Spleen (tissue), 11 donors: ENCODE measurements around the gene RPS3. TPM values are rescaled to one million over a fixed set of nuclear protein-coding genes. Genes with fewer than 3 reads are reported as not detected.

Experiments
- DNase-seq: peaks from one replicate; pipeline ENCODE4 v3.0.0-alpha.2; 2020
- H3K27ac ChIP-seq, 8 donors: fragments of 200-600 bp; sonication (generic) in 7 of 8; 1 replicate in 4 of 8; 2 replicates in 4 of 8; pipeline versions ENCODE4 v1.5.0 to v1.8.0; 2016 to 2021; ENCODE audit warnings: inconsistent platforms in 4 of 8, mild to moderate bottlenecking in 4 of 8, moderate library complexity in 1 of 8
- H3K27me3 ChIP-seq, 7 donors: fragments of 200-600 bp; sonication (generic) in 6 of 7; replicated peaks in 1 of 7; 1 replicate in 4 of 7; 2 replicates in 3 of 7; pipeline versions ENCODE4 v1.5.0 to v1.8.0; 2016 to 2021; ENCODE audit warnings: inconsistent platforms in 3 of 7, mild to moderate bottlenecking in 1 of 7
- H3K36me3 ChIP-seq, 6 donors: fragments of 200-600 bp; sonication (generic) in 5 of 6; 1 replicate in 4 of 6; 2 replicates in 2 of 6; pipeline versions ENCODE4 v1.5.0 to v1.8.0; 2016 to 2021; ENCODE audit warnings: inconsistent platforms in 2 of 6
- H3K4me1 ChIP-seq, 6 donors: fragments of 200-600 bp; sonication (generic) in 5 of 6; 1 replicate in 3 of 6; 2 replicates in 3 of 6; pipeline versions ENCODE4 v1.5.0 to v1.8.0; 2016 to 2021; ENCODE audit warnings: inconsistent platforms in 3 of 6
- H3K4me3 ChIP-seq, 8 donors: fragments of 200-600 bp; sonication (generic) in 7 of 8; 1 replicate in 4 of 8; 2 replicates in 4 of 8; pipeline versions ENCODE4 v1.5.0 to v1.8.0; 2016 to 2021; ENCODE audit warnings: inconsistent platforms in 4 of 8, mild to moderate bottlenecking in 4 of 8, moderate library complexity in 2 of 8
- H3K9me3 ChIP-seq, 8 donors: fragments of 200-600 bp; sonication (generic) in 7 of 8; 1 replicate in 4 of 8; 2 replicates in 4 of 8; pipeline versions ENCODE4 v1.5.0 to v1.8.0; 2016 to 2021; ENCODE audit warnings: inconsistent platforms in 4 of 8
- POLR2A ChIP-seq, 3 donors: fragments of 450-650 bp; IDR thresholded peaks; one replicate each; pipeline ENCODE4 v1.5.1; 2017; ENCODE audit warnings: antibody characterized with exemption in 3 of 3, mild to moderate bottlenecking in 1 of 3
- POLR2AphosphoS5 ChIP-seq, 3 donors: sonication (generic); formaldehyde crosslinking; IDR thresholded peaks; one replicate each; pipeline ENCODE4 v1.5.1; 2017; ENCODE audit warnings: antibody characterized with exemption in 3 of 3
- WGBS, 5 donors: extraction: QIAGEN DNeasy Blood & Tissue Kit in 3 of 5; methylation state at CpG; one replicate each; pipeline versions ENCODE4 v1.1.5 to v1.1.7; 2013 to 2018; 5-methylcytosine and 5-hydroxymethylcytosine counted together
- intact Hi-C: fragments of 100-400 bp; cut with DNase I; formaldehyde crosslinking; loops from one replicate; pipeline ENCODE4 v1.15.0; 2023; ENCODE audit warnings: low total_unique reads
- polyA plus RNA-seq, 3 donors: library from polyadenylated mRNA; stranded (reverse); fragments of 200-250 nt; gene quantifications; one replicate each; pipeline ENCODE4 v1.2.1, GENCODE V29; 2013
- total RNA-seq, 7 donors: library from RNA; depleted of rRNA in 3 of 7; stranded (reverse); fragments of >200 nt in 3 of 7; fragmentation: NEBNext Ultra II Directional in 4 of 7; extraction: Animal tissue kit (Norgen Biotek cat#: 25700) in 4 of 7; gene quantifications; one replicate each; pipeline versions ENCODE4 v1.1.0 to v1.2.1, GENCODE V29; 2016 to 2021
- TF ChIP-seq, protein P1 (sequence below), 11 experiments: fragments of 200-600 bp in 7 of 11; fragments of 450-650 bp in 4 of 11; sonication (generic) in 4 of 11; IDR thresholded peaks in 8 of 11; conservative IDR thresholded peaks in 3 of 11; 1 replicate in 7 of 11; 2 replicates in 4 of 11; pipeline versions ENCODE4 v1.4.0 to v1.8.0; 2016 to 2021; ENCODE audit warnings: antibody characterized with exemption in 11 of 11, inconsistent platforms in 4 of 11, mild to moderate bottlenecking in 1 of 11
- donor health status: healthy with polysubstance abuse.
- donor health status: DM: no; HTN: no; CAD: no; lungs with moderate emphysema.
- donor health status: DM: no; HTN: no; CAD: no.
- donor health status: Bipolar disorder and iron deficiency.
- donor health status: healthy.
- donor health status: DM: no; HTN: no; CAD: no.
- donor health status: DM: yes; HTN: yes; CAD: no.

The RPS3 gene
- total and polyA plus RNA-seq, 10 donors, result 1,482 to 5,449 (median 2,352) TPM

DNA sequence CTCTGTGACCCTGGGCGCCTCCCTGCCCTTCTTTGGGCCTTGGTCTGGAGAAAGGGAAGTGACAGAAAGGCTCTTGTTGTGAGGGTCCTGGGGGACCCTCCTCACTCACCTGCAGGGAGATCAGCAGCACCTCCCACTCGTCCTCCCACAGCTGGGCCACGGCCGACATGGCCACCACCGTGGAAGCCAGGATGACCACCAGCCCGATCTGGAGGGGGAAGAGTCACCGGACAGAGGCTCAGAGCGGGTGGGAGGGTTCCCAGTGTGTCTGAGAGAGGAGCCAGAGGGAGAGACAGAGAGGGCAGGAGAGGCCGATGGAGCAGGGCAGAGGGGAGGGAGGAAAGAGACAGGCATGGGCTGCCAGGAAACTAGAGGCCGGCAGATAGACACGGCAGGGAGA lies 50.5 kb downstream of the RPS3 start:
- Histone ChIP-seq H3K27me3 (no peaks in the 10 kb centered on the region), H3K4me1 (peaks cover 0 to 15% (median 0%) of the 10 kb centered on the region in 6 donors), H3K27ac (peak overlapping the region in 1 of 8 donors; percentile 5), H3K36me3 (peaks cover 0 to 66% (median 2%) of the 10 kb centered on the region in 6 donors), H3K4me3 (no peak overlapping the region), H3K9me3 (peaks cover 0 to 5% (median 0%) of the 10 kb centered on the region in 8 donors)
- 80 to 91% (median 86%) methylated on average over 10 to 11 of the region's 11 CpGs for WGBS, 5 donors
- DNase-seq, result no peak
- intact Hi-C loops, result no loop called here
- no peak for TF ChIP-seq POLR2A (IDR thresholded peaks at IDR 0.05)
- TF ChIP-seq, protein P1, sequence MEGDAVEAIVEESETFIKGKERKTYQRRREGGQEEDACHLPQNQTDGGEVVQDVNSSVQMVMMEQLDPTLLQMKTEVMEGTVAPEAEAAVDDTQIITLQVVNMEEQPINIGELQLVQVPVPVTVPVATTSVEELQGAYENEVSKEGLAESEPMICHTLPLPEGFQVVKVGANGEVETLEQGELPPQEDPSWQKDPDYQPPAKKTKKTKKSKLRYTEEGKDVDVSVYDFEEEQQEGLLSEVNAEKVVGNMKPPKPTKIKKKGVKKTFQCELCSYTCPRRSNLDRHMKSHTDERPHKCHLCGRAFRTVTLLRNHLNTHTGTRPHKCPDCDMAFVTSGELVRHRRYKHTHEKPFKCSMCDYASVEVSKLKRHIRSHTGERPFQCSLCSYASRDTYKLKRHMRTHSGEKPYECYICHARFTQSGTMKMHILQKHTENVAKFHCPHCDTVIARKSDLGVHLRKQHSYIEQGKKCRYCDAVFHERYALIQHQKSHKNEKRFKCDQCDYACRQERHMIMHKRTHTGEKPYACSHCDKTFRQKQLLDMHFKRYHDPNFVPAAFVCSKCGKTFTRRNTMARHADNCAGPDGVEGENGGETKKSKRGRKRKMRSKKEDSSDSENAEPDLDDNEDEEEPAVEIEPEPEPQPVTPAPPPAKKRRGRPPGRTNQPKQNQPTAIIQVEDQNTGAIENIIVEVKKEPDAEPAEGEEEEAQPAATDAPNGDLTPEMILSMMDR (IDR thresholded peaks at IDR 0.05 in 8 of 11, conservative IDR thresholded peaks at IDR 0.05 in 3 of 11), result no peak
- TF ChIP-seq POLR2AphosphoS5 (IDR thresholded peaks at IDR 0.05), result no peak

DNA sequence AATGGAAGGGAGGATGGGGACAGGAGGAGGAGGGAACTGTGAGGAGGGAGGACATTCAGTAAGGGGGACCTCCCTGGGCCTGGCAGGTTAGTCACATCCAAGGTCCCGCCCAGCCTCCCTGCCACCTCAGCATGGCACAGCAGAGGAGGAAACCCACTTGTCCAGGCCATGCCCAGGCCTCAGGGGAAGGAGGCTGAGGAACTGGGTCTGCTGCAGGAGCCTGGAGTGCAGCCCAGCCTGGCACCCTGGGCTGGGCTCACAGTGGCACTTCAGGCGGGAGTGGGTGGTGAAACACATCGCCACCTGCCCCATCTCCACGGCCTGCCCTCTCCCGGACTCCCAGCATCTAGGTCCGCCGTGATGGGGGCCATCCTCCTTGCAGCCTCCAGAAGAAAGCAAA lies 50.9 kb downstream of the RPS3 start:
- Histone ChIP-seq H3K4me3 (no peak overlapping the region), H3K4me1 (peaks cover 0 to 19% (median 0%) of the 10 kb centered on the region in 6 donors), H3K36me3 (peaks cover 0 to 70% (median 2%) of the 10 kb centered on the region in 6 donors), H3K27me3 (no peaks in the 10 kb centered on the region), H3K9me3 (peaks cover 0 to 5% (median 0%) of the 10 kb centered on the region in 8 donors), H3K27ac (peak overlapping the region in 2 of 8 donors; percentile 5 to 7)
- TF ChIP-seq, protein P1 (IDR thresholded peaks at IDR 0.05 in 8 of 11, conservative IDR thresholded peaks at IDR 0.05 in 3 of 11), result no peak
- no peak for TF ChIP-seq POLR2AphosphoS5 (IDR thresholded peaks at IDR 0.05)
- no peak for TF ChIP-seq POLR2A (IDR thresholded peaks at IDR 0.05)
- intact Hi-C loops, result no loop called here
- 76 to 92% (median 89%) methylated on average over 7 of the region's 7 CpGs for WGBS, 5 donors
- DNase-seq, result no peak

DNA sequence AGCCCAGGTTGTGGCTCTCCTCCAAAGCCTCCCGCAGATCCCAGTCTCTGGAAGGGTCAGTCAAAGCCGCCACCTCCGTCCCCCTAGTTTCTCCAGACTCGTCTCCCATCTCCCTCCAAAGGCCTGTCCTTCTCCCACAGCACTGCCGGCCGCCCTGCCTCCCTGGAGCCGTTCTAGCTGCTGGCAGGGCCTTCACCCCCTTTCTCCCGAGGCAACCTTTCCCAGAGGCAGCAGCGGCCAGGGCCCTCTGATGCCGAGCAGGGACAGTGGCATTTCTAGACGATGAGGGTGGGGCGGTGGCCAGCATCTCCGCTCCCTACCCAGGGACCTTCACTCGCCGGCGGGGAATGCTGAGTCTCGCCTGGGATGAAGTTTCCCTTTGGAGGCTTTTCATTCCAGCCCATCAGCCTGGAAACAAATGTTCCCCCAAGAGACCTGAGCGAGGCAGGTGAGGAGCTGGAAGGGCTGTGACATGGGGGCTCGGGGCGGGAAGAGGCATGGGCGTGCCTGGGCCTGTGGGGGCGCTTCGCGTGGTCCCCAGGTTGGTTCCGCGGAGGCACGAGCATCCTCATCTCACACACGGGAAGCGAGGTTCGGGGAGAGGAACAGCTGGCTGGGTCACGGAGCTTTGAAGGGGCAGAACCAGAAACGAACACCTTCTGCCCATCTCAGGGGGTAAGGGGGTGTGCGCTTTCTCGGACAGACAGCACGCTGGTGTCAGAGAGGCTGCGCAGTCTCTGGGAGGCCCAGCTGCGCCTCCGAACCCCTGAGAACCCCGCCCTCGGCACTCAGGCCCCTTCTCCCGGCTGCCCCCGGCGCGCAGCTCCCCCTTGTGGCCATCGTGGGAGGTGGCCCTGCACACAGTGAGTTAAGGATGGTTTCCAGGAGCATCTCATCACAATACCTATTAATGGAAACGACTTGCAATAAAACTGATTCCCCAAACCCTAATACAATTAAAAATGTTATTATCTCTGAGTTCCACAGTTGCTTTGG lies 51.8 kb downstream of the RPS3 start:
- Histone ChIP-seq H3K9me3 (peaks cover 0 to 5% (median 0%) of the 10 kb centered on the region in 8 donors), H3K4me1 (peaks cover 0 to 19% (median 0%) of the 10 kb centered on the region in 6 donors), H3K27ac (no peak overlapping the region), H3K36me3 (peaks cover 0 to 72% (median 2%) of the 10 kb centered on the region in 6 donors), H3K27me3 (no peaks in the 10 kb centered on the region), H3K4me3 (no peak overlapping the region)
- 77 to 83% (median 81%) methylated on average over 44 to 46 of the region's 46 CpGs for WGBS, 5 donors
- TF ChIP-seq POLR2A (IDR thresholded peaks at IDR 0.05), result no peak
- TF ChIP-seq POLR2AphosphoS5 (IDR thresholded peaks at IDR 0.05), result no peak
- TF ChIP-seq, protein P1 (IDR thresholded peaks at IDR 0.05 in 8 of 11, conservative IDR thresholded peaks at IDR 0.05 in 3 of 11), result peak in 8 of 11 experiments; percentile 32 to 66 (median 52)
- intact Hi-C loops, result no loop called here
- DNase-seq, result no peak
